A673 (cell line): ENCODE data around the gene CEP85.

Source experiments
- CTCF ChIP-seq: fragments of 300-800, 200-600 bp; sonication (generic); conservative IDR thresholded peaks from 2 replicates; pipeline ENCODE4 v1.5.1; 2017; ENCODE audit warnings: low read depth, mild to moderate bottlenecking, antibody characterized with exemption, low read length, moderate library complexity, mixed read lengths
- EZH2 ChIP-seq: fragments of 200-600 bp; sonication (generic); IDR thresholded peaks from 2 replicates; pipeline ENCODE4 v1.6.1; 2017; ENCODE audit warnings: borderline replicate concordance, low read depth, mild to moderate bottlenecking, mixed read lengths, antibody characterized with exemption, low read length; ENCODE audit not compliant: poor library complexity, severe bottlenecking

GRCh38 chr1:26305667-26306289 is 71.8 kb downstream of the CEP85 start:
- TF ChIP-seq CTCF (no peak), EZH2 (no peak)
